HepG2 (cell line): ENCODE results near the gene NUDT3. TPM values are rescaled to one million over a fixed set of nuclear protein-coding genes. Genes with fewer than 3 reads are reported as not detected.

Source experiments
- CREB3 ChIP-seq: sonication (generic); formaldehyde crosslinking; IDR thresholded peaks from 2 replicates; pipeline ENCODE4 v1.5.0; 2020; ENCODE audit warnings: missing genetic modification reagents
- ELF1 ChIP-seq: sonication (generic); formaldehyde crosslinking; IDR thresholded peaks from 2 replicates; pipeline ENCODE4 v1.4.0; 2020; ENCODE audit warnings: missing genetic modification reagents
- KLF13 ChIP-seq: sonication (generic); formaldehyde crosslinking; IDR thresholded peaks from 2 replicates; pipeline ENCODE4 v1.4.0; 2020; ENCODE audit warnings: mild to moderate bottlenecking, missing genetic modification reagents
- MTA3 ChIP-seq: sonication (generic); formaldehyde crosslinking; IDR thresholded peaks from 2 replicates; pipeline ENCODE4 v1.4.0; 2020; ENCODE audit warnings: missing genetic modification reagents
- NFKB2 ChIP-seq: sonication (generic); formaldehyde crosslinking; IDR thresholded peaks from 2 replicates; pipeline ENCODE4 v1.4.0; 2020; ENCODE audit warnings: missing genetic modification reagents, borderline replicate concordance
- PHF5A ChIP-seq: IDR thresholded peaks from one replicate; pipeline ENCODE4 v1.6.1; 2018; ENCODE audit warnings: low read depth, missing genetic modification reagents; ENCODE audit not compliant: unreplicated experiment
- PRDM10 ChIP-seq: sonication (generic); formaldehyde crosslinking; IDR thresholded peaks from 2 replicates; pipeline ENCODE4 v1.4.0; 2020; ENCODE audit warnings: low read depth, missing genetic modification reagents
- SATB2 ChIP-seq: sonication (generic); formaldehyde crosslinking; IDR thresholded peaks from 2 replicates; pipeline ENCODE4 v1.5.0; 2020; ENCODE audit warnings: missing genetic modification reagents
- STAG1 ChIP-seq: sonication (generic); formaldehyde crosslinking; IDR thresholded peaks from 2 replicates; pipeline ENCODE4 v1.4.0; 2020; ENCODE audit warnings: missing genetic modification reagents
- TCF7L2 ChIP-seq: IDR thresholded peaks from 2 replicates; pipeline ENCODE4 v1.6.1; 2011; ENCODE audit warnings: mild to moderate bottlenecking, low read depth, low read length, moderate library complexity
- TEAD3 ChIP-seq: optimal IDR thresholded peaks from 2 replicates; pipeline ENCODE3; 2016; ENCODE audit warnings: borderline replicate concordance
- ZNF232 ChIP-seq: sonication (generic); formaldehyde crosslinking; IDR thresholded peaks from 2 replicates; pipeline ENCODE4 v1.4.0; 2020; ENCODE audit warnings: missing genetic modification reagents, borderline replicate concordance
- ZNF260 ChIP-seq: sonication (generic); formaldehyde crosslinking; IDR thresholded peaks from 2 replicates; pipeline ENCODE4 v1.4.0; 2020; ENCODE audit warnings: missing genetic modification reagents, low read depth, mild to moderate bottlenecking, borderline replicate concordance
- ZNF562 ChIP-seq: sonication (generic); formaldehyde crosslinking; IDR thresholded peaks from 2 replicates; pipeline ENCODE4 v1.8.0; 2022; ENCODE audit warnings: missing genetic modification reagents, borderline replicate concordance
- ZNF782 ChIP-seq: sonication (generic); formaldehyde crosslinking; IDR thresholded peaks from 2 replicates; pipeline ENCODE4 v1.4.0; 2020; ENCODE audit warnings: missing genetic modification reagents, mild to moderate bottlenecking, borderline replicate concordance
- ZNF839 ChIP-seq: sonication (generic); formaldehyde crosslinking; IDR thresholded peaks from 2 replicates; pipeline ENCODE4 v1.4.0; 2020; ENCODE audit warnings: missing genetic modification reagents, mild to moderate bottlenecking, borderline replicate concordance
- ZSCAN22 ChIP-seq: sonication (generic); formaldehyde crosslinking; IDR thresholded peaks from 2 replicates; pipeline ENCODE4 v1.4.0; 2020; ENCODE audit warnings: mild to moderate bottlenecking, missing genetic modification reagents
- ZSCAN9 ChIP-seq: IDR thresholded peaks from 2 replicates; pipeline ENCODE4 v1.6.1; 2016; ENCODE audit warnings: borderline replicate concordance
- polyA plus RNA-seq, 8 experiments: library from polyadenylated mRNA; depleted of rRNA in 3 of 8; stranded (reverse) in 7 of 8; unstranded in 1 of 8; fragments of >200 nt; fragmentation: Illumina TruSeq in 4 of 8; extraction: Trizol in 4 of 8; gene quantifications; 2 replicates each; pipeline versions ENCODE4 v1.2.1 to v1.2.3, GENCODE V29; 2011 to 2016; ENCODE audit warnings: low read depth in 4 of 8, missing spikeins in 1 of 8, mixed read lengths in 1 of 8; ENCODE audit not compliant: insufficient read depth in 1 of 8
- total RNA-seq, 5 experiments: library from RNA; depleted of rRNA; stranded (reverse); fragments of >200 nt; fragmentation: Illumina TruSeq; extraction: Trizol; gene quantifications; 2 replicates each; pipeline ENCODE4 v1.2.3, GENCODE V29; 2016; ENCODE audit warnings: low read depth in 1 of 5
- TF ChIP-seq, protein P1 (sequence below): sonication (generic); formaldehyde crosslinking; IDR thresholded peaks from 2 replicates; pipeline ENCODE4 v1.4.0; 2020; ENCODE audit warnings: missing genetic modification reagents, borderline replicate concordance

NUDT3 gene
- total and polyA plus RNA-seq, 2 of the 13 experiments (the other 11 are each of a cell fraction or from before 2014, with no cell fraction given) = 20.2 to 20.6 TPM

DNA sequence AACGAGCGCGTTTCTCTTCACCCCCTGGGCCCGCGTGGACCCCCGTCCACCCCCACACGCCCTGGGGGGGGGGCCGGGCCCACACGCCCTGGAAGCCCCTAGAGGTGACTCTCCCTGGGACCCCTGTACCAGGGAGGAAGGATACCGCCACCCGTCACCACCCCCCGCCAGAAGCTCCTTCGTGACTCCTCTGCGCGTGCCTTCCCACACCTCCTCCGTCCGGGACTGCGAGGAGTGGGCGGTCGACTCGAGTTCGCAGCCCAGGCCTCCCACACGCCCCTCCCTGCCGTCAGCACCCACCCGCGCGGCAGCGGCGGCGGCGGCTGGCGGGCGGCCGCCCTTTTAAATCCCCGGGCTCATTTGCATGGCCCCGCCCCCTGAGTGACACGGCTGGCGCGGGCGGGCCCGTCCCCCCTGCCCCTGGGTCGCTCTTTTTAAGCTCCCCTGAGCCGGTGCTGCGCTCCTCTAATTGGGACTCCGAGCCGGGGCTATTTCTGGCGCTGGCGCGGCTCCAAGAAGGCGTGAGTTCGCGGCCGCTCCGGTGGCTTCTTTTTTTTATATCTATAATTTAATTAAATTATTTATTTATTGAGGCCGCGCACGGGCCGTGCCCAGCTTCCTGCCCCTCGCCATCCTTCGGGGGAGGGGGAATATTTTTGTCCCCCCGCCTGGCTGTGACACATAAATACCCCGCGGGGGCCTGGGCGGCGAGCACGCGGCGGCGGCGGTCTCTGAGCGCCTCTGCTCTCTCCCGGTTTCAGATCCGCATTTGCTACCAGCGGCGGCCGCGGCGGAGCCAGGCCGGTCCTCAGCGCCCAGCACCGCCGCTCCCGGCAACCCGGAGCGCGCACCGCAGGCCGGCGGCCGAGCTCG lies 155.8 kb downstream of the NUDT3 start, which contains the start of gene HMGA1 (continued):
- no peak for TF ChIP-seq PRDM10 (CRISPR knock-in tag)
- TF ChIP-seq CREB3 (CRISPR knock-in tag) = no peak
- TF ChIP-seq ZNF562 (CRISPR knock-in tag) = no peak
- 0 out of 2 replicates have a peak, but pooled peaks have one; percentile 35 for TF ChIP-seq ZSCAN9 (CRISPR knock-in tag)
- TF ChIP-seq STAG1 (CRISPR knock-in tag) = no peak
- TF ChIP-seq SATB2 = no peak
- no peak for TF ChIP-seq ZNF839 (CRISPR knock-in tag)
- TF ChIP-seq ZSCAN22 (CRISPR knock-in tag) = no peak
- TF ChIP-seq ZNF782 (CRISPR knock-in tag) = no peak
- TF ChIP-seq ZNF232 = no peak
- no peak for TF ChIP-seq ZNF260 (CRISPR knock-in tag)
- TF ChIP-seq PHF5A (CRISPR knock-in tag) = no peak
- no peak for TF ChIP-seq MTA3
- 0 out of 2 replicates have a peak, but pooled peaks have one; percentile 11 for TF ChIP-seq ELF1
- no peak for TF ChIP-seq KLF13
- no peak for TF ChIP-seq TCF7L2
- no peak for TF ChIP-seq NFKB2 (CRISPR knock-in tag)
- TF ChIP-seq TEAD3 (CRISPR knock-in tag) = no peak
- TF ChIP-seq, protein P1, sequence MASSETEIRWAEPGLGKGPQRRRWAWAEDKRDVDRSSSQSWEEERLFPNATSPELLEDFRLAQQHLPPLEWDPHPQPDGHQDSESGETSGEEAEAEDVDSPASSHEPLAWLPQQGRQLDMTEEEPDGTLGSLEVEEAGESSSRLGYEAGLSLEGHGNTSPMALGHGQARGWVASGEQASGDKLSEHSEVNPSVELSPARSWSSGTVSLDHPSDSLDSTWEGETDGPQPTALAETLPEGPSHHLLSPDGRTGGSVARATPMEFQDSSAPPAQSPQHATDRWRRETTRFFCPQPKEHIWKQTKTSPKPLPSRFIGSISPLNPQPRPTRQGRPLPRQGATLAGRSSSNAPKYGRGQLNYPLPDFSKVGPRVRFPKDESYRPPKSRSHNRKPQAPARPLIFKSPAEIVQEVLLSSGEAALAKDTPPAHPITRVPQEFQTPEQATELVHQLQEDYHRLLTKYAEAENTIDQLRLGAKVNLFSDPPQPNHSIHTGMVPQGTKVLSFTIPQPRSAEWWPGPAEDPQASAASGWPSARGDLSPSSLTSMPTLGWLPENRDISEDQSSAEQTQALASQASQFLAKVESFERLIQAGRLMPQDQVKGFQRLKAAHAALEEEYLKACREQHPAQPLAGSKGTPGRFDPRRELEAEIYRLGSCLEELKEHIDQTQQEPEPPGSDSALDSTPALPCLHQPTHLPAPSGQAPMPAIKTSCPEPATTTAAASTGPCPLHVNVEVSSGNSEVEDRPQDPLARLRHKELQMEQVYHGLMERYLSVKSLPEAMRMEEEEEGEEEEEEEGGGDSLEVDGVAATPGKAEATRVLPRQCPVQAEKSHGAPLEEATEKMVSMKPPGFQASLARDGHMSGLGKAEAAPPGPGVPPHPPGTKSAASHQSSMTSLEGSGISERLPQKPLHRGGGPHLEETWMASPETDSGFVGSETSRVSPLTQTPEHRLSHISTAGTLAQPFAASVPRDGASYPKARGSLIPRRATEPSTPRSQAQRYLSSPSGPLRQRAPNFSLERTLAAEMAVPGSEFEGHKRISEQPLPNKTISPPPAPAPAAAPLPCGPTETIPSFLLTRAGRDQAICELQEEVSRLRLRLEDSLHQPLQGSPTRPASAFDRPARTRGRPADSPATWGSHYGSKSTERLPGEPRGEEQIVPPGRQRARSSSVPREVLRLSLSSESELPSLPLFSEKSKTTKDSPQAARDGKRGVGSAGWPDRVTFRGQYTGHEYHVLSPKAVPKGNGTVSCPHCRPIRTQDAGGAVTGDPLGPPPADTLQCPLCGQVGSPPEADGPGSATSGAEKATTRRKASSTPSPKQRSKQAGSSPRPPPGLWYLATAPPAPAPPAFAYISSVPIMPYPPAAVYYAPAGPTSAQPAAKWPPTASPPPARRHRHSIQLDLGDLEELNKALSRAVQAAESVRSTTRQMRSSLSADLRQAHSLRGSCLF (CRISPR knock-in tag) = no peak
